ENCODE data around the gene ITPK1.

The ITPK1 gene

DNA sequence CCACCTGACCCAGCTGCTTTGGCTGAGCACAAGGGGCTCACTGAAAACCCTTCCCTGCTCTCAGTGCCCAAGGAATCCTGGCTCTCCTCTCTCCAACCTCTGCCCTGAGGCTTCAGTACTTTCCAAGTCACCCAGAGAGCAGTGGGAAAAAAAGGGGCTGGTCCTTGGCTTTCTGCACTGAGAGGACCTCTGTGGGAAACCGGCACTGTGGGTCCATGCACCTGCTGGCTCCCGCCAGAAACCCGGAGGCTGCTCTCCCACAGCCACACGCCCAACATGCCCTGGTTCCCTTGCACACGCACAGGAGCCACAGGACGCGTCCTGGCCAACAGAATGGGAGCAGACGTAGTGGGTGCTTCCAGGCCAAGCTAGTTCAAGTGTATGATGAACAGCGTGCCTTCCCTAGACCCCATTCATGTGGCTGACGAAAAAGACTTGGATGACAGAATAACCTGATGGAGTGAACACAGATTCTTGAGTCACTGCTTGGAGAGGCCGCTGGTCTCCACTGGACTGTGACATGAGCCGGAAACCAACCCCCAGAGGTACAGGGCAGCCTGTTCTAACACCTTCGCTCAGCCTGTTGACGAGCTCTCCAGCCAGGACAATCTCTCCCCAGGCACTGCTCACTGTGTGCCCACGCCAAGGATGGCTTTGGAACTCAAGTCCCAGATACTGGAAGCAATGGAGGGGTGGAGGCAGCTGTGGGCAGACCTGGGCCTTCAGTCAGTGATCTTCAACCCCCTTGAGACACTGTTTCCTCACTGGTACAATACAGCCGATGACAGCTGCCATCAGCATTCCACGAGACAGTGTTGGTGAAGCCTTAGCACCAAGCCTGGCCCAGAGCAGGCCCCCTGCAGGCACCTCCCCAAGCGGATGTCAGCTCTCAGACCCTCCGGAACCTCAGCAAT lies 87.7 kb downstream of the ITPK1 start:
- DNase-seq (ENCODE audit: low spot score), result no peak

- no peak for DNase-seq (ENCODE audit: low spot score)
Measured at GRCh38 chr14:93026339-93026738, 89.4 kb downstream of the ITPK1 start.

GRCh38 chr14:93025055-93025454 lies 90.7 kb downstream of the ITPK1 start:
- no peak for DNase-seq (ENCODE audit: low spot score)

DNA sequence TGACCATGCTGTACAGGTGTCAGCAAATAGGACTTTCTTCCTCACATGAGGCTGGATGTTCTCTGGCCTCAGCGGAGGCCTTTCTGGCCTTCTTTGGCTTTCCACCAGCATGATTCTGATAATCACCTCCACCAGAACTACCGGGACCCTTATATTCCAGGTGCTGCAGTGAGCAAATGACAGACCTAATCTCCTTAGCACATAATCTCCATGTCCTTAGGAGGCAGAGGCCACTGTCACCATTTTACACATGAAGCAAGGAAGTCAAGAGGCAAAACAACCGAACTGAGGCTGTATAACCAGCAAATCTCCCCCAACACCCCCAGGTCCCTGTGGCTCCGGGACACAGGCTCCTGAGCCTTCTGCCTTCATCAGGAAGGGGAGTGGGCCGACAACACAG lies 91.2 kb downstream of the ITPK1 start:
- no peak for DNase-seq (ENCODE audit: low spot score)

- DNase-seq (ENCODE audit: low spot score), result no peak
Measured at GRCh38 chr14:93023802-93024434, 91.8 kb downstream of the ITPK1 start.

- no peak for DNase-seq (ENCODE audit: low spot score)
Measured at GRCh38 chr14:93023039-93023438, 92.7 kb downstream of the ITPK1 start.

DNA sequence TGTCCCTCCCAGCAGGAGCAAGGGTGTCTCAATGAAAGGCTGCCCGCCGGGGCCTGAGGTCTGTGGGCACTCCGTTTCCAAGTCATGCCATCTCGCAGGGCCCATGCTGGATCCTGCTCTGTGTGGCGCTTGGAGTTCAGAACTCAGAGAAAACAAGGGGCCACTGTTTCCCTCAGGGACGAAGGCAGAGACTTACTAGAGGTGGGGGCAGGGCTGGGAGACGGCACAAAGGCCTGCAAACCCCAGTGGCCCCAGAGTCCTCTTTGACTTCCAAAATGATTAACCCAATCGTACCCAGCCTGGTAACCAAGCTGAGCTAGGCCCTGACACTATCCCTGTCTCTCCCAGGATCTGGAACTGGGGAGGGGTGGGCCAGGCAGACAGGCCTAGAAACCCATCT lies 95.8 kb downstream of the ITPK1 start:
- no peak for DNase-seq (ENCODE audit: low spot score)

- no peak for DNase-seq (ENCODE audit: low spot score)
Measured at GRCh38 chr14:93019367-93019843, 96.3 kb downstream of the ITPK1 start.

DNA sequence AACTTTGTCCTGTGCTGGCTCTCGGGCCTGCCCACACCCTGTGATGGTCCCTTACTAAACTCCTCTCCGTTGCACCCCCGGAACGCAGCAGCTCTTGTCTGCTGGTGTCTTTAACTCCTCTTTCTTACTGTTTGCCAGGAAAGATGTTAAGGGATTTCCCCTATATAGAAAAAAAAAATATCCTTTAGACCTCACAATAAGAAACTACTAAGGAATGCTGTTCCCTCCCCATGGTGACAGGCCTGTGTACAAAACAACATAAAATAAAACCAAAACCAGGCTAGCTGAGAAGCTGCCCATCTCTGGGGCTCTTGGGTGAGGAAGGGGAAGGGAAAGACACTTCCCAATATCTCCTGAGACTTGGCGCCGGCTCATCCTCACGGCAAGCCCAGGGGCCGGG lies 97.4 kb downstream of the ITPK1 start:
- no peak for DNase-seq (ENCODE audit: low spot score)

DNA sequence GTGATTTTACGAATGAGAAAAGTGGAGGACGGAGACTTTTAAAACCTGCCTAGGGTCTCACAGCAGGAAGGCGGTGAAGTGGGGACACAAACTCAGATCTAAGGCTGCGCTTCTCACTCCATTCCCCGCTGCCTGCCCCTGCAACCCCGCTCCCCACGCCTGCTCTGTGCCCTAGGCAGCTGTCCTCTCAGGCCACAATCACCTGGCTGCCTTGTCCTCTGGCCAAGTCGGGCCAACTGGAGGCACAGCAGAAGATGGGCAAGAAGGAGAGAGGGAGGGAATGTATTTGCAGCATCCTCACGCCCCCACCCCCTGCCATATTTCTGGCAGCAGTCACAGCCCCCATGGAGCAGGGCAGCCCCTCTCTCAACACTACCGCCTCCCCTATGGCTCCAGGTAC lies 97.8 kb downstream of the ITPK1 start:
- no peak for DNase-seq (ENCODE audit: low spot score)

- no peak for DNase-seq (ENCODE audit: low spot score)
Measured at GRCh38 chr14:93017301-93017797, 98.4 kb downstream of the ITPK1 start.

GRCh38 chr14:93016275-93016845 lies 99.4 kb downstream of the ITPK1 start:
- no peak for DNase-seq (ENCODE audit: low spot score)

GRCh38 chr14:93015505-93015904 lies 100.2 kb downstream of the ITPK1 start:
- DNase-seq (ENCODE audit: low spot score), result no peak

DNA sequence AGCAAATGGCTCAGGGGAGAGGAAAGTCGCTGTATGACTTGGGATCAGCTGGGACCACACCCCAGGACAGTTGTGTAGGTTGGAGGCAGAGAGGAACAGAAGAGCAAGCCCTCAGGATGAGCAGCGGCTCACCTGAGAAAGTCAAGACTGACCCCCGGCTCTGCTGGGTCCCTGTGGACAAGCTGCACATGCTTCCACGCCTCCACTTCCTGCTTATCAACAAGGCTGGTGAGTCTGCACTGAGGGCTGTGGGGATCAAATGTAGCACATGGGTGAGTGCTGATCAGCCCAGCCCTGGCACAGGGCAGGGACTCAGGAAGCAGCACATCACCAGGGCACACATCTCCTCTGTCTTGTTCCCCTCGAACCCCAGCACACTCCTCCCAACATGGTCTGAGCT lies 100.7 kb downstream of the ITPK1 start:
- no peak for DNase-seq (ENCODE audit: low spot score)

DNA sequence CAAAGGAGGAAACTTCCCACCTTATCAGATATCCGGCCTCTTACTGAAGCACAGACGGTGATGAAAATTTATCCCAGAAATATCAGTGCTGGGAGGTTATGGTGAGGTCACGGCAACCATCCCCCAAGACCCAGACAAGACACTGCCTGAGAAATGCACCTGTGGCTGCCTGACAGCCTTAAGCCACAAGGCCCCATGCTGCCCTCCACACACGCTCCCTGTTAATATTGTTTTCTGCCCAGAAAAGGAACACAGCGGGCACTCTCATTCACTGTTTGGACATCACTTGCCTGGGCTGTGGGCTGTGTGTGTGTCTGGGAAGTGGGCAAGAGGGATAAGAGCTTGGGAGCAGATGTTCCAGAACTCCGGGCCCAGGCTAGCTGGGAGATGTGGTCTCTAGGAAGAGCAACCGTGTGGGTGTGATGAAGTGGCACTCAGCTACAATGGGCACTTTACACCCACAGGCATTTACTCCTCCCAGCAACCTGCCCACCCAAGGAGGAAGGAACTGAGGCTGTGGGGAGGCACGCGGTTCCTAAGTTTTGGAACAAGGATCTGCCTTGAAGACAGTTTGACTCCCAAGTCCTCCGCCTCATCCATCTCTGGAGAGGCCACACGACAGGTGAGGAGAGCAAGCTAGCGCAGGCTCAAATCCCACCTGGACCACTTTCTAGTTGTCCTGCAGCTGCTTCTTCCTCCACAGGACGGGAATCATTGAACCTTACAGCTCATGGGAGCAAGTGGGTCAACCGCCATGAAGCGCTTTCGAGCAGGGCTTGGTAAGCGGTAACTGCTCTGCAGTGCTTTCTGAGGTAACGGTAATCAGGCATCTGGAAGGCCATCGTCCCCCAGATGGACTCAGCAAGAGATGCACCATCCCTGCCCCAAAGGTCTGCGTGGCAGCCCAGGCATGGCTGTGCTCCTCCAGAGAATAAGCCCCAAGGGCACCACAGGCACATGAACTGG lies 101.4 kb downstream of the ITPK1 start:
- DNase-seq (ENCODE audit: low spot score), result no peak

DNA sequence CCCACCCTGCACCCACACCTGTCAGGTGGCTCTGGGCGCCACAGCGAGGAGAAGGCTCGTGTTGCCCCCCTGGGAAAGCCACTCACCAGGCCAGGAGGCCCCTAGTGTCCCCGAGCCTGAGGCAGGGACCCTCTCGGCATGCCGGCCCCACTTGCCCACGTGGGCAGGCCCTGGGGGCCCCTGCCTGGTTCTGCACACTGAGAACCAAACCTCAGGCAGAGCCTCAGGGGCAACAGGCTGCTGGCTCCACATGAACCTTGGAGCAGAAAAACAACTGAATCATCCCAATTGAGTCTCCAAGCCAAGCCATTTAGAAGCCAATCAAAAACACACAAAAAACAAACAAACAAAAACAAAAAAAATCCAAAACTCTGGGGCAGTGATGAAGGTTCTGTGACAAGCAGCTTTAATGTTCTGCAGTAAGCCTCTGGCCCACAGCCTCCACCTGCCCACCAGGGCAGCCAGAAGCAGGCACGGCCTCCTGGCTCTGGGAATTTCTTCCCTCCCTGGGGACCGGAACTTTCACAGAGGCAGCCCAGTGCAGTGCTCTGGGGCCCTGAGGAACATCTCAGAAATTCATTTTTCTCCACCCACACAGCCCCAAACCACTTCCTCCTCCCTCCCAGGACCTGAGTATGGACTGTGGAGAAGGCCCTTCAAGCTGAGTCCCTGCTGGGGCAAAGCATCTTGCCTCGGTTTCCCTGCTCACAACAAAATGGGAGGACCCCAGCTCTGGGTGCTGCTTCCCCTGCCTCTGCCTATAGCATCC lies 102.6 kb downstream of the ITPK1 start:
- no peak for DNase-seq (ENCODE audit: low spot score)

DNA sequence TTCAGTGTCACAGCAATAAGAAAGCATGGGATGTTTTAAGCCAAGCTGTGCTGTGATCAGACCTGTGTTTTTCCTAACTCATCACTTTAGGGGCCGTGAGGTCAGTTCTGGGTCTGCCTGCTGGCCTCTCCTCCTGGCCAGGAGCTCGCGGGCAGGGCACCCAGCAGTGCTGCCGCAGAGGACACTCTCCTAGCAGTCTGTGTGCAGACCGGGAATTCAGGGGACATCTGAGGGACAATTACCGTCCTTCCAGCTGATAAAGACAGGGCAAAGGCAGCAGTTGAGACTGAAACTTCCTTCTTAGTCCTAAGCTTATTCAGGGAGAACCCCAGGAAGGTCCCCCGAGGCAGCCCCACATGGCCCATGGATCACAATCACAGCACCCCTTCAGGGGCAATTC lies 103.2 kb downstream of the ITPK1 start:
- no peak for DNase-seq (ENCODE audit: low spot score)

DNA sequence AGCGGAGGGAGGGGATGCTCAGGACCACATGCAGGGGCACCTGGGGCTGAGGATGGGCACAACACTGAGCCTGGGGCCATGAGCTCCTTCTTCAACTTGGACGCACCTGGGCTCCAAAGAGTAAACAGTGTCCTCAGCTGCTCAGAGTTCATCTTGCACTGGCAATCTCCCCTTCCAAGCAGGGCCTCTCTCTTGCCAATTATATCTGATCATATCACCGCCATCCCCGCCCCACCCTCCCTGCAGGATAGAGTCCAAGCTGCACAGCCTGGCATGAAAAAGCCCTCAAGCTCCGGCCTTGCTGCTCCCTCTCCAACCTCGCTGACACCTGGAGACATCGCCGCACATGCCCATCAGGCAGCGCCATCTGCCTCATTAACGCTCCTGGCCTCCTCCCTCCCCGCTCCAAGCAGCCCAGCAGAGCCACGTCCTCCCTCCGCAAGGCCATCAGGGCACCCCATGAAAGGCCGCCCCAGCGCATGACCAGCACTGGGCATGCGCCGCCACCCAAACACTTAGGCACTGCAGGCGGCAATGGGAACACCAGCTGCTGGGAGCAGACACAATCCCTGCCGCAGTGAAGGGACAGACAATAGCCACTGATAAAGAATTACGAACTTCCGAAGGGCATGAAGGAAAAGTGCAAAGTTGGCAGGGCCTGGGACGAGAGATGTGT lies 103.9 kb downstream of the ITPK1 start:
- DNase-seq (ENCODE audit: low spot score), result no peak

DNA sequence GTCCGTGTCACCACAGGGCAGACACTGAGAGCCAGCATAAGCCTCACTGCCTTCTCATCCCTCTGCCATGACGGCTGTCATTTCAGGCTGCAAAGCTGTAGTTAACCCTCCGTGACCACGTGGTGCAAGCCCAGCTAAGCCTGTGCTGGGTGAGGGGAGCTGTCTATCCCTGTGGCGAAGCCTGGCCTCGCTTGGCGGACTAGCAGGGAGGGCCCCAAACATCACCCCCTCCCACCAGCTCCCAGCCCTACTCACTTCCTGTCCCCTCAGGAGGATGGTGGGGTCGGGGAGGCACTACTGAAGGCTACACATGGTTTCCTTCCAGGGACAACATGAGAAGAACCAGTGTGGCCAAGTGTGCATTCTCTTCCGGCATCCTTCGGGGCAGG lies 104.6 kb downstream of the ITPK1 start:
- DNase-seq (ENCODE audit: low spot score), result no peak

DNA sequence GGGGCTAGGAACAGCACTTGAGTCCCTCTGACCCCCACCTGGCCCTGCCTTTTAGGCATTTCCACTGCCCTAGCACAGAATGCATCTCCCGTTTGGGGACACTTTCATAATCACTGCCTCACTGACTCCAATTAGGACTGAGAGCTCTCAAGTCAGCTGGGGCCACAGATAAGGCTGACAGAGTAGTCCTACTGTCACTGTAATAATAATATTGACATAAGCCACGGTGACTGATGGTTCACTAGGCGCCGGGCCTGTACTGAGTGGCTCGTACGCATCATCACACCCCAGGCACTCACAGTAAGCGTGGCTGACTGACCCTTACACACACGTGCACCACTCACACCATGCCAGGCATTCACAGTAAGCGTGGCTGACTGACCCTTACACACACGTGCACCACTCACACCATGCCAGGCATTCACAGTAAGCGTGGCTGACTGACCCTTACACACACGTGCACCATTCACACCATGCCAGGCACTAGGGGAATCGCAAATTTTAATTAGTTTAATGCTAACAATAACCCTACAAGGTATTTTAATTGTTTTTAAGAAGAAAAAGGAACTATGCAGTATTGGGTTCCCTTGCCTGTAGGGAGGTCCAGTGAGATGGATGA lies 105.1 kb downstream of the ITPK1 start:
- DNase-seq (ENCODE audit: low spot score), result no peak

Measured in germinal center (tissue), 1 donor.